DMS79 treated with DMSO at 0.1 percent for 48 hours (cell line): Measurements from ENCODE around the gene ARSI.

Source experiments
- DNase-seq: peaks from one replicate; lab custom pipeline; 2025; lab: John Stamatoyannopoulos, UW

The ARSI gene

GRCh38 chr5:150307617-150308426, 5.1 kb upstream of the ARSI start:
- DNase-seq: no peak

GRCh38 chr5:150306775-150307174, 4.1 kb upstream of the ARSI start:
- DNase-seq: no peak

- DNase-seq: no peak
These were observed 2.9 kb upstream of the ARSI start for GRCh38 chr5:150305557-150305956.

GRCh38 chr5:150305095-150305494, 2.4 kb upstream of the ARSI start:
- no peak for DNase-seq

- DNase-seq: no peak
These were observed 1.9 kb upstream of the ARSI start for GRCh38 chr5:150304481-150305081.

GRCh38 chr5:150303660-150304386, 1.1 kb upstream of the ARSI start:
- no peak for DNase-seq

GRCh38 chr5:150303070-150303615, 438 bp upstream of the ARSI start:
- DNase-seq: no peak

GRCh38 chr5:150301901-150302300, 804 bp downstream of the ARSI start:
- DNase-seq: no peak

GRCh38 chr5:150301170-150301505, 1.6 kb downstream of the ARSI start:
- no peak for DNase-seq

GRCh38 chr5:150300496-150301169, 2.1 kb downstream of the ARSI start:
- no peak for DNase-seq

- DNase-seq: no peak
These were observed 3.0 kb downstream of the ARSI start for GRCh38 chr5:150299571-150300327.

- DNase-seq: no peak
These were observed 3.8 kb downstream of the ARSI start for GRCh38 chr5:150298701-150299451.

- no peak for DNase-seq
These were observed 4.6 kb downstream of the ARSI start for GRCh38 chr5:150297934-150298595.

GRCh38 chr5:150297236-150297890, 5.3 kb downstream of the ARSI start:
- DNase-seq: no peak

- no peak for DNase-seq
These were observed 6.2 kb downstream of the ARSI start for GRCh38 chr5:150296496-150296895.

- no peak for DNase-seq
These were observed 6.8 kb downstream of the ARSI start for GRCh38 chr5:150295741-150296486.

GRCh38 chr5:150295172-150295634, 7.5 kb downstream of the ARSI start:
- DNase-seq: peak; percentile 3

- no peak for DNase-seq
These were observed 8.1 kb downstream of the ARSI start for GRCh38 chr5:150294551-150295071.
